Left renal cortex interstitium (tissue), 4 donors: Measurements from ENCODE around the gene PER2. TPM values are rescaled to one million over a fixed set of nuclear protein-coding genes. Genes with fewer than 3 reads are reported as not detected.
"Not testable (repeated sequence)": the region's sequence is repeated elsewhere in the genome, so short reads cannot be mapped to it uniquely, and the experiment has no call there.

Experiments
- DNase-seq, 4 donors: peaks; one replicate each; pipeline ENCODE4 v3.0.0-alpha.2; 2013; ENCODE audit warnings: low read depth in 4 of 4, low spot score in 2 of 4, missing footprints in 1 of 4
- polyA plus RNA-seq, 4 donors: library from polyadenylated mRNA; unstranded; fragments of 120-200 nt; gene quantifications; one replicate each; pipeline ENCODE4 v1.2.1, GENCODE V29; 2013; ENCODE audit not compliant: insufficient read length in 4 of 4

PER2 gene, protein sequence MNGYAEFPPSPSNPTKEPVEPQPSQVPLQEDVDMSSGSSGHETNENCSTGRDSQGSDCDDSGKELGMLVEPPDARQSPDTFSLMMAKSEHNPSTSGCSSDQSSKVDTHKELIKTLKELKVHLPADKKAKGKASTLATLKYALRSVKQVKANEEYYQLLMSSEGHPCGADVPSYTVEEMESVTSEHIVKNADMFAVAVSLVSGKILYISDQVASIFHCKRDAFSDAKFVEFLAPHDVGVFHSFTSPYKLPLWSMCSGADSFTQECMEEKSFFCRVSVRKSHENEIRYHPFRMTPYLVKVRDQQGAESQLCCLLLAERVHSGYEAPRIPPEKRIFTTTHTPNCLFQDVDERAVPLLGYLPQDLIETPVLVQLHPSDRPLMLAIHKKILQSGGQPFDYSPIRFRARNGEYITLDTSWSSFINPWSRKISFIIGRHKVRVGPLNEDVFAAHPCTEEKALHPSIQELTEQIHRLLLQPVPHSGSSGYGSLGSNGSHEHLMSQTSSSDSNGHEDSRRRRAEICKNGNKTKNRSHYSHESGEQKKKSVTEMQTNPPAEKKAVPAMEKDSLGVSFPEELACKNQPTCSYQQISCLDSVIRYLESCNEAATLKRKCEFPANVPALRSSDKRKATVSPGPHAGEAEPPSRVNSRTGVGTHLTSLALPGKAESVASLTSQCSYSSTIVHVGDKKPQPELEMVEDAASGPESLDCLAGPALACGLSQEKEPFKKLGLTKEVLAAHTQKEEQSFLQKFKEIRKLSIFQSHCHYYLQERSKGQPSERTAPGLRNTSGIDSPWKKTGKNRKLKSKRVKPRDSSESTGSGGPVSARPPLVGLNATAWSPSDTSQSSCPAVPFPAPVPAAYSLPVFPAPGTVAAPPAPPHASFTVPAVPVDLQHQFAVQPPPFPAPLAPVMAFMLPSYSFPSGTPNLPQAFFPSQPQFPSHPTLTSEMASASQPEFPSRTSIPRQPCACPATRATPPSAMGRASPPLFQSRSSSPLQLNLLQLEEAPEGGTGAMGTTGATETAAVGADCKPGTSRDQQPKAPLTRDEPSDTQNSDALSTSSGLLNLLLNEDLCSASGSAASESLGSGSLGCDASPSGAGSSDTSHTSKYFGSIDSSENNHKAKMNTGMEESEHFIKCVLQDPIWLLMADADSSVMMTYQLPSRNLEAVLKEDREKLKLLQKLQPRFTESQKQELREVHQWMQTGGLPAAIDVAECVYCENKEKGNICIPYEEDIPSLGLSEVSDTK (N-terminal part only)
- polyA plus RNA-seq: 1 to 10 TPM; 5.0 to 8.7 (median 6.5) TPM

GRCh38 chr2:238287737-238288649 lies at the start of gene PER2:
Gene PER2, minus strand, starts transcription at chr2:238288610. Its CDS starts 10,674 bp downstream, at chr2:238277936.
- peak in 1 of 4 donors; percentile 45 for DNase-seq

- DNase-seq: no peak
Observed at GRCh38 chr2:238337846-238338245, 49.4 kb upstream of the PER2 start.

DNA sequence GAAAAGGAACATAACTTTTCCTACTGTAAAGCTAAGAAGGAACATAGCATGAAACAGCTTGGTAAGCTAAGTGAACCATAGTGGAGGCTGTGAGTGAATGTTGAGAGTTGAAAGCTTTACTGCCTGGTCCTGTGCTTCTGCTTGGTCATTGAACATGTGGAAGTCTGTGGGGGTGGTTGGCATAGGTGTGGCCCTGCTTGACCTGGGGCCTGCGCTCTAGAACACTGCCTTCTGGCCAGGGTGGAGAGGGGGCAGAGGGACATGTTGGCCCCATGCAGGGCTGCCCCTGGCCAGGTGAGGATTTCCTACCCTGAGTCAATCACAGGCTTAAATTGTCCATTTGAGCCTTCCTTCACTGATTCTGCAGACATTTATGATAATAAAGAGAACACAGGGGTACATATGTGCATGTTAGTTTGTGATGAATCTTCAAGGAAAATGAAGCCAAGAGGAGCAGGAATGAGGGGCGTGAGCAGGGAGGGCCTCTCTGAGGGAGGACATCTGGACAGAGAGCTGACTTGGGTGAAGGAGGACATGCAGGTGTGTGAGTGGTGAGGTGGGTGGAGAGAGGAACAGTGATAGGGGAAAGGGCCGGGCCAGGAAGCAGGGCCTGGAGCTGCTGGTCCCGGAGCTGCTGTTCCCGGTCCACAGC lies 48.5 kb upstream of the PER2 start:
- no peak for DNase-seq

DNA sequence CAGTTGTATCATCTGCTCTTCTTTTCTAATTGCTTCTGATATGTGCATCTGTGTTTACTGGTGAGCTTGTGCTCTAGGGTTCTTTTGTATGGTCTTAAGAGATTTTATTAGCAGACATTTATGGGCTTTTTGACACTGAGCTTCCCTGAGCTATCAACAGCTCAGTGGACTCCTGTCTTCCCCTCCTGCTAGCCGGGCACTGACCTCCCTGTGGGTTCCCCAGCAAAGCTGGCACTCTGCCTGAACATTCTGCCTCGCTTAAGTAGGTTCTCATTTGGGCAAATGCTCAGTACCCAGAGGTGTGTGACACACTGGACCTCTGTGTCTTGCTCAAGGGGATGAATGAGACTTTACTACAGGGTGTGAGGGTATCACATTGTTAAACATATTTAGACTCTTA lies 47.7 kb upstream of the PER2 start:
- DNase-seq: no peak

DNA sequence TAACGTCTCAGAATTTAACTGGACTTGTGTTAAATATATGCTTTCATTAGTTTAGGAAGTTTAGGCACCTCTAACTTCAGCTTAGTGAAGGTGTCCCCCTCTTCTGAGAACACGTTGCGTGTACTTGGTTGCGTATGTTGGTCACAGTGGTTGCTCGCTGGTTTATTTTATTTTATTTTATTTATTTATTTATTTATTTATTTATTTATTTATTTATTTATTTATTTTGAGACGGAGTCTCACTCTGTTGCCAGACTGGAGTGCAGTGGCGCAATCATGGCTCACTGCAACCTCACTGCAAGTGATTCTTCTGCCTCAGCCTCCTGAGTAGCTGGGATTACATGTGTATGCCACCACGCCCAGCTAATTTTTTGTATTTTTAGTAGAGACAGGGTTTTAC lies 47.2 kb upstream of the PER2 start:
- DNase-seq: not testable (repeated sequence)

DNA sequence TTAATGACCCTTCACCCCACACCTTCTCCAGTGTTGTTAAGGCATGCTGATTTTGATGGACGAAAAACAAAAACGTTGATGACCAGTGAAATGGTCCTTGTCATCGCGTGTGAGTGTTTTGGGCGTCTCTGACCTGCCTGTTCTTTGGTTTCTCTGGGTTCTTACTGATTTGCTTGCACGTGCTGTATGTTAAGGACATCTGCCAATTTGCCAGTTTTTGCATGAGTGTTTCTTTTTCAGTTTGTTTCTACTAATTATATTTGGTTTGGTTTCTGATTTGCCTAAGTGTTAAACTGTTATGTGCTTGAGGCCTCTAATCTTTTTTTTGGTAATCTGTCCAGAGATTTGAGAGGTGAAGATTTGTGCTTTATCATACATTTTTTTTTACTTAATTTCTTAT lies 46.5 kb upstream of the PER2 start:
- no peak for DNase-seq

DNA sequence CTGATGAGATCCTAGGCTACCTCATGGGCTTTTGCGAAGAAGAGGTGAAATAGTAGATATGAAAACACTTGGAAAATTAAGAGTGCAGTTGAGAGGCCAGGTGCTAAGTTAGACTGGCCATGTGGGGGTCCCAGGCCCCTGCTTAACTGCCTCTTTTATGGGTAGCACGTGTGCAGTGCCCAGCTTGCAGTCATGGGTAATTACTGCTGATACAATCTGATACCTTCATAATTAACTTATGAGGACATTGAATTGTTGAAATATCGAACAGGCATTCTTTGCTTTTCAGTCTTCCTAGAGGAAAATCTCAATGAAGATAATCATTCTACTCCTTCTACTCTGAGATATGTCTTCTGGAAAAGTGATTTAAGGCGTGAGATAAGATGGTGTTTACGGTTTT lies 43.5 kb upstream of the PER2 start:
- DNase-seq: no peak

DNA sequence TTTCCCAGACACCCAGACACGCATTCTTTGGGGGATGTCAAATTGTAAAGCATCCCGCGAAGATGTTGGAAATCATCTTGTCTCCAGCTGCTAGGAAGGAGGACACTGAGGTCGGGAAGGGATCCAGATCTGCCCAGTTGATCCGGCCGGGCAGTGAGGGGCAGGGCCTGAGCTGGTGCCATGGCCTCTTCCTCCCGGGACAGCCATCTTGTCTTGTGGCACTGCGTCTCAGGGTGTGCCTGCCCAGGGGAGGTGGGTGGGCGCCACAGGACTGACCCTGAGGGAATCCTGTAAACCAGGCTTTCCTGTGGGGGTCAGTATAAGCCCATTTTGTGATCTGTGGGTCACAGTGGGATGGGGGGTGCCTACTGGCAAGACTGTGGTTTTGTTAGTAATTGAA lies 42.0 kb upstream of the PER2 start:
- DNase-seq: no peak

GRCh38 chr2:238327751-238328150 lies 39.3 kb upstream of the PER2 start:
- no peak for DNase-seq

- no peak for DNase-seq
Observed at GRCh38 chr2:238326801-238327365, 38.5 kb upstream of the PER2 start.

- DNase-seq: no peak
Observed at GRCh38 chr2:238325694-238326093, 37.3 kb upstream of the PER2 start.

GRCh38 chr2:238324248-238324647 lies 35.8 kb upstream of the PER2 start:
- not testable (repeated sequence) for DNase-seq

DNA sequence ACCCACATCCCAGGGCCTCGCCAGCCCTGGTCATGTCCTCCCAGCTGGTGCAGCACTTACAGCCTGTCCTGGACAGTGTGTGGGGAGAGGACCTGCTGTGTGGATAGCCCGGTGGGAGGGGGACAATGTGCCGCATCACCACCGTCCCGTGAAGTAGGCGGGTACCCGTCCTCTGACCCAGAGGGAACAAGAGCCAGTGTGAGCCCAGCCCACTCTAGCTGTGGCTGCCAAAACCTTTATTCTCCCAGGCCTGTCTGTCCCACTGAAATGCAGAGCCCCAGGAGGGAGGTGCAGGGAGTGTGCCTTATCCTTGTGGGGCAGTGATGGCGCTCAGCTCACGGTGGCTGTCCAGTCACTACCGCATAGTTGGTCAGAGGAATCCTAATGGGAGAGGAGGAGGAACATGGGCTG lies 33.6 kb upstream of the PER2 start:
- no peak for DNase-seq

DNA sequence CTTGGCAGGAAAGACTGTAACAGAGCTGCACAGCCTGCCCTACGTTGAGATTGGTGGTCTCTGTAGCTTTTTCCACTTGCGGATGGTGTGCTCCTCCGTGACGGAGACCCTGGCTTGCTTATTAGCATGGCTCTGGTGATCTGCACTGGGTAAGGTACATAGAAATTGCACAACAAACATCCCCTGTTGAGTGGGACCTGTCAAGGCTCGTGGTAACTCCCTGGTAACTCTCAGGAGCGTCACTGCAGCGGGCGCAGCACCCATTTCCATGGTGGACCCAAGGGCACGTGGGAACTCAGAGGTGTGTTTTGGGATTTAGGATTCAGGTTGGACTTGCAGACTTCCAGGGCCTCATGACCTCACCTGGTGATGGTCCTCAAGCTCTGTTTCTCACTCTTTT lies 33.1 kb upstream of the PER2 start:
- DNase-seq: no peak

- no peak for DNase-seq
Observed at GRCh38 chr2:238320648-238321281, 32.4 kb upstream of the PER2 start.

GRCh38 chr2:238320246-238320647 lies 31.8 kb upstream of the PER2 start, which contains the start of gene TRAF3IP1:
Gene TRAF3IP1, plus strand, starts transcription at chr2:238320518. Its CDS starts 145 bp downstream, at chr2:238320663.
- DNase-seq: peak; percentile 50 to 90 (median 78)

GRCh38 chr2:238315031-238315595 lies 26.7 kb upstream of the PER2 start:
- no peak for DNase-seq

DNA sequence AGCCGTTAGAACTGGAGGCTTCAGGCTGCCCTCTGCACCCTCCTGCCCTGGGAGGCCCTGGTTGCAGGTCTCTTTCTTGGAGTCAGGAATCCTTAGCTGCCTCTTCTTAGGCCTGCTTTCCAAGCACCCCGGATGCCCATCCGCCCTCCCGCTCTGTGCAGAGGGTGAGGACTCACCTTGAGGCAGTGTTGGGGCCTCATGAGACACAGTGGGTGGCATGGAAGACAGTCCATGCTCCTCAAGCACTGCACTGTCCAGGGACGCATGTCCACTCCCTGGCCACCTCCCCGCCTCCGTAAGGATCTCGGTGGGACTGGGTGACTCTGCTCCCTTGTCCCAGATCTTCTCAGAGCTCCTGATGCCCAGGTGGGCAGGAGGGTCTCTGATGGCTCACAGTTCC lies 26.2 kb upstream of the PER2 start:
- no peak for DNase-seq
